Thyroid gland (tissue), 4 donors: ENCODE measurements around the gene COL27A1. TPM values are rescaled to one million over a fixed set of nuclear protein-coding genes. Genes with fewer than 3 reads are reported as not detected.

Experiments used
- DNase-seq, 2 donors: peaks; one replicate each; pipeline ENCODE4 v3.0.0-alpha.2; 2019
- H3K27ac ChIP-seq, 3 donors: fragments of 200-600 bp; sonication (generic); 1 replicate in 2 of 3; 2 replicates in 1 of 3; pipeline ENCODE4 v1.5.1; 2016 to 2019; ENCODE audit warnings: mild to moderate bottlenecking in 1 of 3, moderate library complexity in 1 of 3
- H3K27me3 ChIP-seq: fragments of 200-600 bp; sonication (generic); one replicate; pipeline ENCODE4 v1.5.1; 2019
- H3K36me3 ChIP-seq, 2 donors: fragments of 200-600 bp; sonication (generic); one replicate each; pipeline ENCODE4 v1.5.1; 2016 to 2019
- H3K4me1 ChIP-seq, 2 donors: fragments of 200-600 bp; sonication (generic); one replicate each; pipeline ENCODE4 v1.5.1; 2017 to 2019
- H3K4me3 ChIP-seq, 3 donors: fragments of 200-600 bp; sonication (generic); replicated peaks in 1 of 3; 1 replicate in 2 of 3; 2 replicates in 1 of 3; pipeline ENCODE4 v1.5.1; 2016; ENCODE audit warnings: mild to moderate bottlenecking in 1 of 3
- H3K9me3 ChIP-seq: fragments of 200-600 bp; sonication (generic); one replicate; pipeline ENCODE4 v1.5.1; 2017
- POLR2A ChIP-seq, 2 donors: fragments of 450-650 bp; IDR thresholded peaks; one replicate each; pipeline ENCODE4 v1.6.1; 2017; ENCODE audit warnings: antibody characterized with exemption in 2 of 2, mild to moderate bottlenecking in 2 of 2, moderate library complexity in 1 of 2
- WGBS, 2 donors: methylation state at CpG; one replicate each; pipeline ENCODE4 v1.1.5; 2017; 5-methylcytosine and 5-hydroxymethylcytosine counted together
- intact Hi-C: fragments of 100-400 bp; cut with DNase I; formaldehyde crosslinking; loops from one replicate; pipeline ENCODE4 v1.15.1; 2023
- total RNA-seq, 4 donors: library from RNA; depleted of rRNA; stranded (reverse); fragments of >200 nt; gene quantifications; one replicate each; pipeline ENCODE4 v1.2.3, GENCODE V29; 2016
- TF ChIP-seq, protein P1 (sequence below), 6 experiments: fragments of 200-600 bp in 3 of 6; fragments of 450-650 bp in 3 of 6; sonication (generic) in 3 of 6; IDR thresholded peaks; one replicate each; pipeline ENCODE4 v1.5.1; 2016 to 2019; ENCODE audit warnings: antibody characterized with exemption in 6 of 6, mild to moderate bottlenecking in 2 of 6, inconsistent platforms in 1 of 6, moderate library complexity in 1 of 6

COL27A1 gene
- total RNA-seq, 4 donors from 2014 or later = 6.7 to 32.5 (median 10.6) TPM

DNA sequence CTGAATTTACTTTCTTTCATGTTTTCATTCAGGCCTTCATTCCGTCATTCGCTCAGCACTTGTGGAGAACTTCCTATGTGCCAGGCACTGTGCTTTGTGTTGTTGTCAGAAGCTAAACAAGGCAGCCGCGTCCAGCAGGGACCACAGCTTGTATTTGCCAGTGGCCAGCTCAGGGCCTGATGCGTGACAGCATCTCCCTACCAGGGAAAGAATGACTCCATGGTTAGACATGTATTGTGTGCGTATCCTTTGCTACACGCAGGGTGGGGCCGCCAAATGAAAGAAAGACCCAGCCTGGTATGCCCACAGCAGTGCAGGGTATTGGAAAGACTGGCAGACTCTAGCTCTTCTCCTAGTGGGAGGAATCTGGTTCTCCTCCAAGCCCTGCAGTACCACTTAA lies 4.7 kb upstream of the COL27A1 start:
- intact Hi-C loops = loop anchor here (5.0 kb wide), 2 partner anchors 43 to 137 kb away; no protein-coding TSS in a partner anchor
- DNase-seq = no peak
- Histone ChIP-seq H3K27me3 (no peaks in the 10 kb centered on the region), H3K27ac (no peak overlapping the region), H3K4me3 (no peak overlapping the region), H3K4me1 (peaks cover 0 to 18% of the 10 kb centered on the region in 2 donors), H3K9me3 (no peaks in the 10 kb centered on the region), H3K36me3 (no peaks in the 10 kb centered on the region)
- 83 to 89% methylated on average over 8 of the region's 8 CpGs for WGBS, 2 donors
- TF ChIP-seq, protein P1, sequence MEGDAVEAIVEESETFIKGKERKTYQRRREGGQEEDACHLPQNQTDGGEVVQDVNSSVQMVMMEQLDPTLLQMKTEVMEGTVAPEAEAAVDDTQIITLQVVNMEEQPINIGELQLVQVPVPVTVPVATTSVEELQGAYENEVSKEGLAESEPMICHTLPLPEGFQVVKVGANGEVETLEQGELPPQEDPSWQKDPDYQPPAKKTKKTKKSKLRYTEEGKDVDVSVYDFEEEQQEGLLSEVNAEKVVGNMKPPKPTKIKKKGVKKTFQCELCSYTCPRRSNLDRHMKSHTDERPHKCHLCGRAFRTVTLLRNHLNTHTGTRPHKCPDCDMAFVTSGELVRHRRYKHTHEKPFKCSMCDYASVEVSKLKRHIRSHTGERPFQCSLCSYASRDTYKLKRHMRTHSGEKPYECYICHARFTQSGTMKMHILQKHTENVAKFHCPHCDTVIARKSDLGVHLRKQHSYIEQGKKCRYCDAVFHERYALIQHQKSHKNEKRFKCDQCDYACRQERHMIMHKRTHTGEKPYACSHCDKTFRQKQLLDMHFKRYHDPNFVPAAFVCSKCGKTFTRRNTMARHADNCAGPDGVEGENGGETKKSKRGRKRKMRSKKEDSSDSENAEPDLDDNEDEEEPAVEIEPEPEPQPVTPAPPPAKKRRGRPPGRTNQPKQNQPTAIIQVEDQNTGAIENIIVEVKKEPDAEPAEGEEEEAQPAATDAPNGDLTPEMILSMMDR (IDR thresholded peaks at IDR 0.05) = no peak
- TF ChIP-seq POLR2A (IDR thresholded peaks at IDR 0.05) = no peak

DNA sequence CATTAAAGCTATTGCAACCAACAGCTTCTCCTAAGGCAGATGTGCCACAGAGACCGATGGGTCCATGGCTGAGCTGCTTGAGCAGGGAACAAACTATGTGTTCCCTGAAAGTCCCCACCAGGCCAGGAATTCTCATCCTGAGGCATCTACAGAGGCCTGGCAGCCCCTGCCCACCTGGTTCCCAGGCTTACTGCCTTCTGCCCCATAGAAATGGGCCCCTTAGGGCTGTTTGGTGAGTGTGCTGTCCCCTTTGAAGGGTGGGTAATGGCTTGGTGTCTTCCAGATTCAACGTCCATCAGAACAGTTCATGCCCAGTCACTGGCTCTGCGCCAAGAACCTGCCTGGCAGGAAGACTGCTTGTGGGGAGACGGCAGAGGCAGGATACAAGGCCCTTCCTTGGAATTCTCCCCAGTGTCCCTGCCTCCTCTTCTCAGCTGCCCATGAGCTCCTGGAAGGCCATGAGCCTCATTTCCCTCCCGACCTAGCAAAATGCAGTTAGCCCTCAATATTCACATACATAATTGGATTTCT lies 3.8 kb upstream of the COL27A1 start:
- Histone ChIP-seq H3K9me3 (no peaks in the 10 kb centered on the region), H3K4me3 (no peak overlapping the region), H3K4me1 (peaks cover 0 to 25% of the 10 kb centered on the region in 2 donors), H3K27ac (no peak overlapping the region), H3K27me3 (no peaks in the 10 kb centered on the region), H3K36me3 (no peaks in the 10 kb centered on the region)
- peak; percentile 35 to 49 for DNase-seq
- intact Hi-C loops = loop anchor here (5.0 kb wide), 2 partner anchors 44 to 136 kb away; no protein-coding TSS in a partner anchor
- TF ChIP-seq, protein P1 (IDR thresholded peaks at IDR 0.05) = no peak
- TF ChIP-seq POLR2A (IDR thresholded peaks at IDR 0.05) = no peak
- 59 to 73% methylated on average over 3 to 5 of the region's 5 CpGs for WGBS, 2 donors

DNA sequence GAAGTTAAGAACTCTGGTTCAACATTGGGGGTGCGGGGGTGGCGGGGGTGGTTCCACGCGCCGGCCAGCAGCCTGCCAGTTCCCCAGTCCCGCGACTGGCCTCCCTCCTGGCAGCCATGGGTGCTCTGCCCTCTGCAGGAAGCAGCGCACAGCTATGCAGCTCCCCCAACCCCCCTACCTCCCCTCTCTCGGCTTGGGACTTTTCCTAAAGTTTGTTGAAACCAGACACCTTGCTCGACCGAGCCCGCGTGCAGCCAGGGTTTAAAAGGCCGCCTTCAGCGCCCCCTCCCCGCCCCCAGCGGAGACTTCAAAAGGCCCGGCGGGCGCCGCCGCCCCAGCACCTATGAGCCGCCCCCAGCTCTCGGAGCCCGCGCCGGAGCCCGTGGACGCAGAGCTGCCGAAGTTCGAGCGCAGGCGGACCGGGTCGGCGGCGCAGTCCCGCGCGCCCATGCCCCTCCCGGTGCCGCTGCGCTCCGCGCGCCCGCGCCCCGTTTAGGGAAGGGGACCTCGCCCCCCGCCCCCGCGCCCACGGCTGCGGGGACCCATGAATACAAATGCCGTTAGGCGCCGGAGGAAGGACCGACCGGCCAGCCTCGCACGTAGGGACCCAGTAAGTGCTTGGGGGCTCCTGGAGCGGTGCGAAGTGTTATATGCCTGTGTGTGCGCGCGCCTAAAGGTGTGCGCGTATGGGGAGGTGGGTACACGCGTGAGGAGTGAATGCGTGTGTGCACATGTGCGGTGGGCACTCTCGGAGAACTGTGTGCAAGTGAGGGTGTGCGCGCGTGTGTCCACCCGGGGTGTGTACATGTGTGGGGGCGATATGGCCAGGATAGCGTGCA lies 1.4 kb upstream of the COL27A1 start:
- TF ChIP-seq, protein P1 (IDR thresholded peaks at IDR 0.05) = peak in 4 of 6 experiments; percentile 12 to 37 (median 26)
- TF ChIP-seq POLR2A (IDR thresholded peaks at IDR 0.05) = no peak
- Histone ChIP-seq H3K9me3 (no peaks in the 10 kb centered on the region), H3K27ac (no peak overlapping the region), H3K4me1 (peaks cover 0 to 28% of the 10 kb centered on the region in 2 donors), H3K4me3 (peak overlapping the region in 1 of 3 donors; percentile 26), H3K36me3 (no peaks in the 10 kb centered on the region), H3K27me3 (no peaks in the 10 kb centered on the region)
- 1 to 3% methylated on average over 22 to 28 of the region's 80 CpGs for WGBS, 2 donors
- DNase-seq = peak; percentile 47 to 50
- intact Hi-C loops = loop anchor here (5.0 kb wide), 2 partner anchors 47 to 133 kb away; no protein-coding TSS in a partner anchor

DNA sequence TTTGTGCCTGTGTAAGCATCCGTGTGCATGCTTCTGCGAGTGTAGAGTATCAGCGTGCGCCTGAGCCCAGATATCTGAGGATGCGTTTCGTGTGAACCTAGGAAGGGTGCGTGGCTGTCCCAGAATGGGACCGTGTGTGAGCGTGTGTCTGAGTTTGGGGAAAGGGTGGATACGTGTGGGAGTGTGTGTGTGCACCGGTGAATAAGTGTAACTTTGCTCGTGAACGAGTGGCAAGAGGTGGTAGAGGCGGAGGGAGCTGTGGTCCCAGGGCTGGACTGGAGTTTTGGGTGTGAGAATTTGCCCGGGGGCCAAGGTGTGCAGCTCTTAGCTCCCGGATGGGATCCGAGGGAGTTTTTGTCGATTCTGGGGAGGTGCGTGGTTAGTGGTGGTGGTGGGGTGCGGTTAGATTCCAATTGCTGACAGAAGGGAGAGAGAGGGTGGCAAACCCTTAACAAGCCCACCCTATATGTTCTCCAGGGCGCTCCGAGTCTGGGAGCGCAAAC lies 686 bp upstream of the COL27A1 start:
- no peak overlapping the region for H3K4me3 ChIP-seq
- intact Hi-C loops = loop anchor here (5.0 kb wide), 2 partner anchors 47 to 133 kb away; no protein-coding TSS in a partner anchor
- DNase-seq = no peak
- no peak overlapping the region for H3K27ac ChIP-seq
- no peaks in the 10 kb centered on the region for H3K27me3 ChIP-seq
- no peak for TF ChIP-seq POLR2A (IDR thresholded peaks at IDR 0.05)
- TF ChIP-seq, protein P1 (IDR thresholded peaks at IDR 0.05) = no peak
- H3K36me3 ChIP-seq = no peaks in the 10 kb centered on the region
- 4 to 5% methylated on average over 19 to 23 of the region's 23 CpGs for WGBS, 2 donors
- H3K9me3 ChIP-seq = no peaks in the 10 kb centered on the region
- H3K4me1 ChIP-seq = peaks cover 0 to 28% of the 10 kb centered on the region in 2 donors
